ENCODE data around the gene COPS8.

DNA sequence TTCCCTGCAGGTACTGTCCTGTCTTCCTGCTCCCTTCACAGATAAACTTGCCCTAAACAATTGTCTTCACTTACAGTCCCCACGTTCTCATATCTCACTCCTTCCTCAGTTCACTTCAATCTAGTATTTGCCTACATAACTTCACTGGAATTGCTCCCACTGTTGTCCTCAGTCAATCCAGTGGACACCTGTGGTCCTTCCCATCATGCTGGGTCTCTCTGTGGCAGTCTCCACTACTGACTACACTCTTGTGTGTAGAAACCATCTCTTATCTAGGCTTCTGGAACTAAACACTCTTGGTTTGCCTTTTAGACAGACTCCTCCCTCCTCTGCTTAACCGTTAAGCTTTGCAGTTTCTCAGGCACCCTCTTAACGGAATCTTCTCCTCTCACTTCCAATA is 58.8 kb downstream of the COPS8 start:
- TF ChIP-seq, protein P1, sequence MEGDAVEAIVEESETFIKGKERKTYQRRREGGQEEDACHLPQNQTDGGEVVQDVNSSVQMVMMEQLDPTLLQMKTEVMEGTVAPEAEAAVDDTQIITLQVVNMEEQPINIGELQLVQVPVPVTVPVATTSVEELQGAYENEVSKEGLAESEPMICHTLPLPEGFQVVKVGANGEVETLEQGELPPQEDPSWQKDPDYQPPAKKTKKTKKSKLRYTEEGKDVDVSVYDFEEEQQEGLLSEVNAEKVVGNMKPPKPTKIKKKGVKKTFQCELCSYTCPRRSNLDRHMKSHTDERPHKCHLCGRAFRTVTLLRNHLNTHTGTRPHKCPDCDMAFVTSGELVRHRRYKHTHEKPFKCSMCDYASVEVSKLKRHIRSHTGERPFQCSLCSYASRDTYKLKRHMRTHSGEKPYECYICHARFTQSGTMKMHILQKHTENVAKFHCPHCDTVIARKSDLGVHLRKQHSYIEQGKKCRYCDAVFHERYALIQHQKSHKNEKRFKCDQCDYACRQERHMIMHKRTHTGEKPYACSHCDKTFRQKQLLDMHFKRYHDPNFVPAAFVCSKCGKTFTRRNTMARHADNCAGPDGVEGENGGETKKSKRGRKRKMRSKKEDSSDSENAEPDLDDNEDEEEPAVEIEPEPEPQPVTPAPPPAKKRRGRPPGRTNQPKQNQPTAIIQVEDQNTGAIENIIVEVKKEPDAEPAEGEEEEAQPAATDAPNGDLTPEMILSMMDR (IDR thresholded peaks at IDR 0.05; ENCODE audit: insufficient read depth, low read depth, low read length), result no peak
- TF ChIP-seq EZH2 (IDR thresholded peaks at IDR 0.05; ENCODE audit: insufficient read depth, low read length), result no peak
